Ishikawa (cell line): ENCODE measurements around the gene WWOX.

Experiments
- CEBPB ChIP-seq: IDR thresholded peaks from 2 replicates; pipeline ENCODE4 v1.6.1; 2012
- CREB1 ChIP-seq: IDR thresholded peaks from 2 replicates; pipeline ENCODE4 v1.6.1; 2012; ENCODE audit warnings: low read depth
- EGR1 ChIP-seq: IDR thresholded peaks from 2 replicates; pipeline ENCODE4 v1.6.1; 2012
- EP300 ChIP-seq: IDR thresholded peaks from 2 replicates; pipeline ENCODE4 v1.6.1; 2012; ENCODE audit warnings: borderline replicate concordance
- FOXM1 ChIP-seq: IDR thresholded peaks from 2 replicates; pipeline ENCODE4 v1.6.1; 2012; ENCODE audit warnings: low read depth, borderline replicate concordance
- MAX ChIP-seq: IDR thresholded peaks from 2 replicates; pipeline ENCODE4 v1.6.1; 2012
- NFIC ChIP-seq: IDR thresholded peaks from 2 replicates; pipeline ENCODE4 v1.6.1; 2012
- RAD21 ChIP-seq: IDR thresholded peaks from 2 replicates; pipeline ENCODE4 v1.6.1; 2012; ENCODE audit warnings: low read depth
- REST ChIP-seq: IDR thresholded peaks from 2 replicates; pipeline ENCODE4 v1.6.1; 2012; ENCODE audit warnings: low read depth, mild to moderate bottlenecking
- TAF1 ChIP-seq: IDR thresholded peaks from 2 replicates; pipeline ENCODE4 v1.6.1; 2012; ENCODE audit warnings: low read depth, mild to moderate bottlenecking
- TCF12 ChIP-seq: IDR thresholded peaks from 2 replicates; pipeline ENCODE4 v1.6.1; 2012; ENCODE audit warnings: low read depth
- TEAD4 ChIP-seq: IDR thresholded peaks from 2 replicates; pipeline ENCODE4 v1.6.1; 2012
- USF1 ChIP-seq: IDR thresholded peaks from 2 replicates; pipeline ENCODE4 v1.6.1; 2012
- YY1 ChIP-seq: IDR thresholded peaks from 2 replicates; pipeline ENCODE4 v1.6.1; 2012; ENCODE audit warnings: low read depth
- ZBTB7A ChIP-seq: IDR thresholded peaks from 2 replicates; pipeline ENCODE4 v1.6.1; 2012; ENCODE audit warnings: low read depth

Gene WWOX

GRCh38 chr16:79124016-79124756 is 1024.7 kb downstream of the WWOX start:
- no peak for TF ChIP-seq TEAD4
- TF ChIP-seq ZBTB7A, result no peak
- TF ChIP-seq CREB1, result no peak
- TF ChIP-seq RAD21, result no peak
- no peak for TF ChIP-seq REST
- no peak for TF ChIP-seq EP300
- TF ChIP-seq YY1, result no peak
- no peak for TF ChIP-seq CEBPB
- TF ChIP-seq TAF1, result no peak
- TF ChIP-seq MAX, result no peak
- no peak for TF ChIP-seq EGR1
- TF ChIP-seq FOXM1, result no peak
- TF ChIP-seq TCF12, result no peak
- no peak for TF ChIP-seq USF1
- TF ChIP-seq NFIC, result no peak

DNA sequence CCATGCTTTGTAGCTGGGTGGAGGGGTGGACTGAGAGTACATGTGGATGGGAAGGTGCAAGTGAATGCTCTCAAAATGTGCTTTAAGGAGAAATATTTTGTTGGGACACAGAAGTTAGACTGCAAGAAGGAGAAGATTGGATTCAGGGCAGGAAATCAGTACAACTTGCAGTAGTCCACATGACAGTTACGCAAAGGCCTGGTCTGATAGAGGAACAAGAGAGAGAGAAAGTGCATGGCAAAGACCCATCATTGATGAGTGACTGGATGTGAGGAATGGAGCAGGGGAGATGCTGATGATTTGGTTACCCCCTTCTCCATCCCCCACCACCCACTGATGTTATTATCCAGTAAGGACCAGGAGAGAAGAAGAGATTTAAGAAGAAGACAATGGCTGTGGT is 1028.3 kb downstream of the WWOX start:
- TF ChIP-seq RAD21 (no peak), NFIC (no peak), CEBPB (no peak), YY1 (no peak), CREB1 (no peak), EGR1 (no peak), REST (no peak), ZBTB7A (no peak), TCF12 (no peak), TAF1 (no peak), MAX (no peak), EP300 (no peak)

GRCh38 chr16:79128706-79129105 is 1029.3 kb downstream of the WWOX start:
- TF ChIP-seq EGR1, result no peak
- no peak for TF ChIP-seq TEAD4
- TF ChIP-seq YY1, result no peak
- no peak for TF ChIP-seq MAX
- TF ChIP-seq TAF1, result no peak
- TF ChIP-seq USF1, result no peak
- no peak for TF ChIP-seq TCF12
- TF ChIP-seq REST, result no peak
- no peak for TF ChIP-seq ZBTB7A
- TF ChIP-seq RAD21, result no peak
- no peak for TF ChIP-seq EP300
- TF ChIP-seq CEBPB, result no peak

DNA sequence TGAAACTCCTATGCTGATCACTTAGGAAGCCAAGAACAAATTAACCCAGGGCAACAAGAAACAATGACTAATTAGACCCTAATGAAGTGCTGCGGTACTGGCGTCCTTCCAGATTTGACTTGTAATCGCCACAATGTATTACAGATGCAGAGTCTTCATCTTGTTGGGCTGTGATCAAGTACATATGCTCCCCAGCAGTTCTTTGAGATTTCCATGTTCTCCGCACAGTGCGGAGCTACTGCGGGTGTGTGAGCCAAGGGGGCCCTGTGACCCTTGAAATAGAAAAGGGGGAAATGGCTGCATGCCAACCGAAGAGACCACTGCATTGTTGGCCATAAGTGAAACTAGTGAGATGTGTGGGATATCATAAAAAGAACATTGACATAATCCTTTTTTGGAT is 1031.2 kb downstream of the WWOX start:
- no peak for TF ChIP-seq ZBTB7A
- no peak for TF ChIP-seq YY1
- no peak for TF ChIP-seq REST
- no peak for TF ChIP-seq TEAD4
- no peak for TF ChIP-seq TAF1
- no peak for TF ChIP-seq NFIC
- no peak for TF ChIP-seq FOXM1
- TF ChIP-seq EGR1, result no peak
- TF ChIP-seq CREB1, result no peak
- TF ChIP-seq USF1, result no peak
- TF ChIP-seq EP300, result no peak
- no peak for TF ChIP-seq MAX
- TF ChIP-seq TCF12, result no peak
- no peak for TF ChIP-seq RAD21
- no peak for TF ChIP-seq CEBPB
